SK-N-MC (cell line): ENCODE data around the gene SEC23IP.
"Not testable (repeated sequence)": the region's sequence is repeated elsewhere in the genome, so short reads cannot be mapped to it uniquely, and the experiment has no call there.

Source experiments
- DNase-seq: peaks from one replicate; pipeline ENCODE4 v3.0.0-alpha.2; 2011; ENCODE audit warnings: low read depth, low spot score
- H3K27ac ChIP-seq: fragments of 200-600 bp; sonication (generic); 2 replicates; pipeline ENCODE4 v1.5.1; 2016; ENCODE audit warnings: mixed run types
- H3K36me3 ChIP-seq: fragments of 200-600 bp; sonication (generic); 2 replicates; pipeline ENCODE4 v1.6.1; 2017; ENCODE audit warnings: antibody characterized with exemption, low read length, mixed read lengths; ENCODE audit not compliant: insufficient read depth
- H3K4me3 ChIP-seq: fragments of 200-600 bp; sonication (generic); 2 replicates; pipeline ENCODE4 v1.5.1; 2016
- H3K9ac ChIP-seq: fragments of 200-600 bp; sonication (generic); 2 replicates; pipeline ENCODE4 v1.8.0; 2017; ENCODE audit warnings: mixed run types, mixed read lengths; ENCODE audit not compliant: insufficient read length
- H3K9me3 ChIP-seq: fragments of 200-600 bp; sonication (generic); 2 replicates; pipeline ENCODE4 v1.6.1; 2017; ENCODE audit warnings: low read depth, mild to moderate bottlenecking, antibody characterized with exemption, low read length, moderate library complexity, mixed read lengths
- EZH2 ChIP-seq: fragments of 200-600 bp; sonication (generic); IDR thresholded peaks from one replicate; pipeline ENCODE4 v1.6.1; 2017; ENCODE audit warnings: antibody characterized with exemption
- FOXP2 ChIP-seq: optimal IDR thresholded peaks from 2 replicates; pipeline ENCODE3; 2011; ENCODE audit warnings: mild to moderate bottlenecking, moderate library complexity; ENCODE audit not compliant: insufficient read depth; ENCODE audit errors: extremely low read length, control extremely low read depth
- POLR2AphosphoS5 ChIP-seq: IDR thresholded peaks from 2 replicates; pipeline ENCODE4 v1.6.1; 2012; ENCODE audit warnings: mild to moderate bottlenecking, low read depth, low read length, borderline replicate concordance

The SEC23IP gene

DNA sequence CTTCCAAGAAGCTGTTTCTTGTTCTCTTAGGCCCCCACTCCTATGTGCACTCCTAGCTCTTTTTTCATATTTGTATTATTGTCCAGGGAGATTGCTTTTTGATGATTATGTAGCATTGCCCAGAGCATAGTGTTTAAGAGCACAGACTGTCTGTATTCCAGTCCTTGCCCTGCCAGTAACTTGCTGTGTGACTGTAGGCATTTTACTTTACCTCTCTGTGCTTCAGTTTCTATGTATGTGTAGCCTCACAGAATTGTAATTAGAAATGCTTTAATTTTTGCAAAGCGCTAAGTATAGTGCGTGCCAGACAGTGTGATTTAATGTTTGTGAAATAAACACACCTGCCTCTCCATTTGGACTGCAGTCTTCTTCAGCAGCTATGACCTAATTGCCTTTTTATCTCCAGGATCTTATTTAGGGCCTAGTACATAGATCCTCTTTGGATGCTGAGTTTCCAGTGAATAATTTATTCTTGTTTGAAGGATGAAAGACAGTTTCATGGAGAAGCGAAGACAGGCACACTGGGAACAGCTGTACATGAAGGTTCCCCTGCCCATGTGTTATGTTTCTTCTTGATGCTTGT is 1.4 kb downstream of the SEC23IP start:
- H3K27ac ChIP-seq = no peak overlapping the region
- no peaks in the 10 kb centered on the region for H3K9me3 ChIP-seq
- H3K4me3 ChIP-seq = peak overlapping the region; percentile 15; the same call in 1 of the 2 replicates
- TF ChIP-seq FOXP2 = no peak
- H3K9ac ChIP-seq = no peak overlapping the region
- peaks cover 4% of the 10 kb centered on the region; the same call in 1 of the 2 replicates for H3K36me3 ChIP-seq
- DNase-seq = no peak

DNA sequence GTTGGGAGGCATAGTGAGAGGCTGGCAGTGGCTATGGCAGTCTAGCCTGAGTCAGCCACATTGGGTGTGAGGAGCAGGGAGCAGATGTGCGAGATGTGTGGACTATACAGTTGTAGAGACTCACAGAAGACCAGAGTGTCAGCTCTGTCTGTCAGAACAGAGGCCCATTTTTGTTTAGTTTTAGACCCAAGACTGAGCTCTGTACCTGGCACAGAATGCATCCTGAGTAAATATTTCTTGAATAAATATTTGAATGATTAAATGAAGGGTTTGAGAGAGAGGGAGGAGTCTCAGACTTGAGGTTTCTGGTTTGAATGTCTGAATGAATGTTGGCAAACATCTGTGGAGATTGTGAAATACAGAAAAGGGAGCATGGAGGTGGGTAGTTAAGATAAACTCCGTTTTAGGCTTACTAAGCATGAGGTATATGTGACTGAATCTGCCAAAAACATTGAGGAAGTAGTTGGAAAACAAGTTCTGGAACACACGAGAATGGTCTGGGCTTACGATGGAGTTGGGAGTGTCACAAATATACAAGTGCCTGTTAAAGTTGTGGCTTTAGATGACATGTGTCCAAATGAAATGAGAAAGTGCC is 3.6 kb downstream of the SEC23IP start:
- Histone ChIP-seq H3K4me3 (no peak overlapping the region), H3K9ac (no peak overlapping the region), H3K9me3 (no peaks in the 10 kb centered on the region), H3K36me3 (peaks cover 4% of the 10 kb centered on the region; the same call in 1 of the 2 replicates), H3K27ac (no peak overlapping the region)
- TF ChIP-seq EZH2 (no peak), FOXP2 (no peak), POLR2AphosphoS5 (no peak)
- no peak for DNase-seq

GRCh38 chr10:119896937-119897770 is 4.6 kb downstream of the SEC23IP start:
- no peak overlapping the region for H3K9ac ChIP-seq
- DNase-seq = no peak

GRCh38 chr10:119898577-119898976 is 6.0 kb downstream of the SEC23IP start:
- no peak for DNase-seq
- Histone ChIP-seq H3K27ac (no peak overlapping the region), H3K9ac (no peak overlapping the region), H3K4me3 (no peak overlapping the region), H3K9me3 (no peaks in the 10 kb centered on the region), H3K36me3 (peaks cover 10% of the 10 kb centered on the region; the same call in 1 of the 2 replicates)
- TF ChIP-seq FOXP2 (no peak), POLR2AphosphoS5 (no peak), EZH2 (no peak)

More at GRCh38 chr10:119896937-119897770, 4.6 kb downstream of the SEC23IP start:
- Histone ChIP-seq H3K9me3 (no peaks in the 10 kb centered on the region), H3K36me3 (peaks cover 4% of the 10 kb centered on the region; the same call in 1 of the 2 replicates), H3K27ac (no peak overlapping the region), H3K4me3 (no peak overlapping the region)
- no peak for TF ChIP-seq POLR2AphosphoS5
- TF ChIP-seq FOXP2 = no peak
- TF ChIP-seq EZH2 = no peak

- Histone ChIP-seq H3K4me3 (no peak overlapping the region), H3K36me3 (peaks cover 10% of the 10 kb centered on the region; the same call in 1 of the 2 replicates), H3K9me3 (no peaks in the 10 kb centered on the region), H3K9ac (no peak overlapping the region), H3K27ac (no peak overlapping the region)
- no peak for DNase-seq
- TF ChIP-seq POLR2AphosphoS5 (no peak), EZH2 (no peak), FOXP2 (no peak)
Measured at GRCh38 chr10:119903946-119904666, 11.6 kb downstream of the SEC23IP start.

DNA sequence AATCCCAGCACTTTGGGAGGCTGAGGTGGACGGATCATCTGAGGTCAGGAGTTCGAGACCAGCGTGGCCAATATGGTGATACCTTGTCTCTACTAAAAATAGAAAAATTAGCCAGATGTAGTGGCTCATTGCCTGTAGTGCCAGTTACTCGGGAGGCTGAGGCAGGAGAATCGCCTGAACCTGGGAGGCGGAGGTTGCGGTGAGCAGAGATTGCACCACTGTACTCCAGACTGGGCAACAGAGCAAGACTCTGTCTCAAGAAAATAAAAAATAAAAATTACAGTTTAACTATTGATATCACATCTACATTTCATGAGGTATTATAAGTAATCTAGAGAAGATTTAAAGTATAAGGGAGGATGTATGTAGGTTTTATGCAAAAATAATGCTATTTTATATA is 15.2 kb downstream of the SEC23IP start:
- H3K36me3 ChIP-seq = peaks cover 14% of the 10 kb centered on the region; the same call in 1 of the 2 replicates
- DNase-seq, H3K4me3 ChIP-seq, H3K9ac ChIP-seq, H3K27ac ChIP-seq, H3K9me3 ChIP-seq: not testable (repeated sequence)

GRCh38 chr10:119908166-119908565 is 15.6 kb downstream of the SEC23IP start:
- no peak overlapping the region for H3K9ac ChIP-seq
- no peaks in the 10 kb centered on the region for H3K9me3 ChIP-seq
- TF ChIP-seq POLR2AphosphoS5 = no peak
- TF ChIP-seq EZH2 = no peak
- no peak for TF ChIP-seq FOXP2
- H3K4me3 ChIP-seq = no peak overlapping the region
- peaks cover 10% of the 10 kb centered on the region; the same call in 1 of the 2 replicates for H3K36me3 ChIP-seq
- DNase-seq = no peak
- no peak overlapping the region for H3K27ac ChIP-seq

GRCh38 chr10:119910689-119911088 is 18.2 kb downstream of the SEC23IP start:
- Histone ChIP-seq H3K27ac (no peak overlapping the region), H3K4me3 (no peak overlapping the region), H3K9ac (no peak overlapping the region), H3K9me3 (no peaks in the 10 kb centered on the region), H3K36me3 (peaks cover 4% of the 10 kb centered on the region; the same call in 1 of the 2 replicates)
- DNase-seq = no peak
- TF ChIP-seq EZH2 (no peak), POLR2AphosphoS5 (no peak), FOXP2 (no peak)
